Glomerular endothelial cell (primary cell): ENCODE measurements around the gene SCN2B. TPM values are rescaled to one million over a fixed set of nuclear protein-coding genes. Genes with fewer than 3 reads are reported as not detected.

Experiments used
- DNase-seq: peaks from one replicate; pipeline ENCODE4 v3.0.0-alpha.2; 2011; ENCODE audit warnings: low read depth, low spot score; ENCODE audit errors: extremely low read depth
- total RNA-seq: library from RNA; depleted of rRNA; stranded (reverse); fragments of >200 nt; gene quantifications from 2 replicates; pipeline ENCODE4 v1.2.3, GENCODE V29; 2015

Gene SCN2B
- total RNA-seq, 1 donor from 2014 or later = not detected

GRCh38 chr11:118154641-118155040 is 21.8 kb downstream of the SCN2B start:
- no peak for DNase-seq

GRCh38 chr11:118153976-118154375 is 22.5 kb downstream of the SCN2B start:
- DNase-seq = no peak

- no peak for DNase-seq
Measured at GRCh38 chr11:118153516-118153915, 22.9 kb downstream of the SCN2B start.

GRCh38 chr11:118152552-118153471 is 23.6 kb downstream of the SCN2B start, which contains the start of gene SCN4B:
TSS of gene SCN4B (minus strand) at chr11:118152823. CDS start at chr11:118152673, 150 bp downstream.
- DNase-seq = no peak

- DNase-seq = no peak
Measured at GRCh38 chr11:118152020-118152551, 24.4 kb downstream of the SCN2B start.

GRCh38 chr11:118151431-118151830 is 25.0 kb downstream of the SCN2B start:
- no peak for DNase-seq

GRCh38 chr11:118149493-118149892 is 26.9 kb downstream of the SCN2B start:
- DNase-seq = no peak

GRCh38 chr11:118148856-118149255 is 27.6 kb downstream of the SCN2B start:
- no peak for DNase-seq

- DNase-seq = no peak
Measured at GRCh38 chr11:118148240-118148639, 28.2 kb downstream of the SCN2B start.

- DNase-seq = no peak
Measured at GRCh38 chr11:118147502-118147901, 28.9 kb downstream of the SCN2B start.

- no peak for DNase-seq
Measured at GRCh38 chr11:118146554-118146953, 29.9 kb downstream of the SCN2B start.

- DNase-seq = peak; percentile 5
Measured at GRCh38 chr11:118145285-118146227, 30.9 kb downstream of the SCN2B start.

GRCh38 chr11:118144301-118145268 is 31.9 kb downstream of the SCN2B start:
- no peak for DNase-seq

GRCh38 chr11:118143661-118144185 is 32.7 kb downstream of the SCN2B start:
- no peak for DNase-seq

GRCh38 chr11:118142809-118143208 is 33.6 kb downstream of the SCN2B start:
- no peak for DNase-seq

- no peak for DNase-seq
Measured at GRCh38 chr11:118142081-118142480, 34.4 kb downstream of the SCN2B start.

GRCh38 chr11:118139578-118139977 is 36.9 kb downstream of the SCN2B start:
- no peak for DNase-seq

- no peak for DNase-seq
Measured at GRCh38 chr11:118138839-118139420, 37.5 kb downstream of the SCN2B start.

GRCh38 chr11:118136801-118137200 is 39.6 kb downstream of the SCN2B start:
- no peak for DNase-seq
